Muscle layer of colon (tissue), 2 donors: ENCODE data around the gene TMEM178B.

Experiments used
- H3K27ac ChIP-seq: one replicate; pipeline ENCODE4 v1.7.0; 2013; ENCODE audit warnings: low read depth, mild to moderate bottlenecking, low read length, moderate library complexity
- H3K27me3 ChIP-seq, 2 donors: one replicate each; pipeline ENCODE4 v1.7.0; 2013; ENCODE audit warnings: low read length in 2 of 2, mild to moderate bottlenecking in 2 of 2; ENCODE audit not compliant: insufficient read depth in 2 of 2, control insufficient read depth in 1 of 2
- H3K36me3 ChIP-seq: one replicate; pipeline ENCODE4 v1.7.0; 2013; ENCODE audit warnings: mild to moderate bottlenecking, low read length; ENCODE audit not compliant: insufficient read depth
- H3K4me1 ChIP-seq: one replicate; pipeline ENCODE4 v1.7.0; 2013; ENCODE audit warnings: mild to moderate bottlenecking, low read length; ENCODE audit not compliant: insufficient read depth
- H3K4me3 ChIP-seq, 2 donors: one replicate each; pipeline ENCODE4 v1.7.0; 2013; ENCODE audit warnings: low read length in 2 of 2, low read depth in 1 of 2, mild to moderate bottlenecking in 1 of 2, moderate library complexity in 1 of 2
- H3K9ac ChIP-seq: one replicate; pipeline ENCODE4 v1.7.0; 2013; ENCODE audit warnings: low read length
- H3K9me3 ChIP-seq: one replicate; pipeline ENCODE4 v1.7.0; 2013; ENCODE audit warnings: mild to moderate bottlenecking, low read length
- donor health status: abdominal sarcoma.
- donor health status: Adenocarcinoma of cecum.

TMEM178B gene

GRCh38 chr7:141351175-141351574 is 277.3 kb downstream of the TMEM178B start:
- H3K27ac ChIP-seq, result no peak overlapping the region
- H3K36me3 ChIP-seq, result no peaks in the 10 kb centered on the region
- no peaks in the 10 kb centered on the region for H3K9me3 ChIP-seq
- no peaks in the 10 kb centered on the region for H3K4me1 ChIP-seq
- H3K4me3 ChIP-seq, result no peak overlapping the region
- no peaks in the 10 kb centered on the region for H3K27me3 ChIP-seq
- H3K9ac ChIP-seq, result no peak overlapping the region

GRCh38 chr7:141352955-141353354 is 279.1 kb downstream of the TMEM178B start:
- no peaks in the 10 kb centered on the region for H3K27me3 ChIP-seq
- no peak overlapping the region for H3K9ac ChIP-seq
- H3K9me3 ChIP-seq, result no peaks in the 10 kb centered on the region
- no peak overlapping the region for H3K4me3 ChIP-seq
- no peak overlapping the region for H3K27ac ChIP-seq
- no peaks in the 10 kb centered on the region for H3K4me1 ChIP-seq
- no peaks in the 10 kb centered on the region for H3K36me3 ChIP-seq

- Histone ChIP-seq H3K4me1 (no peaks in the 10 kb centered on the region), H3K27ac (no peak overlapping the region), H3K36me3 (no peaks in the 10 kb centered on the region), H3K4me3 (no peak overlapping the region), H3K9me3 (no peaks in the 10 kb centered on the region), H3K27me3 (no peaks in the 10 kb centered on the region), H3K9ac (no peak overlapping the region)
Observed at GRCh38 chr7:141354251-141354650, 280.4 kb downstream of the TMEM178B start.

- Histone ChIP-seq H3K4me1 (no peaks in the 10 kb centered on the region), H3K27me3 (no peaks in the 10 kb centered on the region), H3K27ac (no peak overlapping the region), H3K36me3 (no peaks in the 10 kb centered on the region), H3K9me3 (no peaks in the 10 kb centered on the region), H3K9ac (no peak overlapping the region), H3K4me3 (no peak overlapping the region)
Observed at GRCh38 chr7:141355032-141355431, 281.2 kb downstream of the TMEM178B start.

GRCh38 chr7:141356161-141356560 is 282.3 kb downstream of the TMEM178B start:
- Histone ChIP-seq H3K9me3 (no peaks in the 10 kb centered on the region), H3K27ac (no peak overlapping the region), H3K4me1 (no peaks in the 10 kb centered on the region), H3K27me3 (no peaks in the 10 kb centered on the region), H3K36me3 (no peaks in the 10 kb centered on the region), H3K9ac (no peak overlapping the region), H3K4me3 (no peak overlapping the region)

- Histone ChIP-seq H3K27ac (no peak overlapping the region), H3K4me1 (peaks cover 8% of the 10 kb centered on the region), H3K9ac (no peak overlapping the region), H3K36me3 (no peaks in the 10 kb centered on the region), H3K9me3 (no peaks in the 10 kb centered on the region), H3K27me3 (no peaks in the 10 kb centered on the region), H3K4me3 (no peak overlapping the region)
Observed at GRCh38 chr7:141358386-141358785, 284.5 kb downstream of the TMEM178B start.

GRCh38 chr7:141359262-141359661 is 285.4 kb downstream of the TMEM178B start:
- no peak overlapping the region for H3K9ac ChIP-seq
- peaks cover 8% of the 10 kb centered on the region for H3K4me1 ChIP-seq
- no peaks in the 10 kb centered on the region for H3K27me3 ChIP-seq
- H3K36me3 ChIP-seq, result no peaks in the 10 kb centered on the region
- no peak overlapping the region for H3K4me3 ChIP-seq
- no peaks in the 10 kb centered on the region for H3K9me3 ChIP-seq
- H3K27ac ChIP-seq, result no peak overlapping the region

- H3K9me3 ChIP-seq, result no peaks in the 10 kb centered on the region
- no peak overlapping the region for H3K4me3 ChIP-seq
- H3K27me3 ChIP-seq, result no peaks in the 10 kb centered on the region
- no peak overlapping the region for H3K9ac ChIP-seq
- no peaks in the 10 kb centered on the region for H3K36me3 ChIP-seq
- no peak overlapping the region for H3K27ac ChIP-seq
- H3K4me1 ChIP-seq, result peaks cover 8% of the 10 kb centered on the region
Observed at GRCh38 chr7:141359740-141360415, 286.0 kb downstream of the TMEM178B start.

- H3K27ac ChIP-seq, result no peak overlapping the region
- H3K9ac ChIP-seq, result no peak overlapping the region
- no peak overlapping the region for H3K4me3 ChIP-seq
- no peaks in the 10 kb centered on the region for H3K36me3 ChIP-seq
- H3K27me3 ChIP-seq, result no peaks in the 10 kb centered on the region
- H3K9me3 ChIP-seq, result no peaks in the 10 kb centered on the region
- H3K4me1 ChIP-seq, result peaks cover 8% of the 10 kb centered on the region
Observed at GRCh38 chr7:141360416-141360760, 286.5 kb downstream of the TMEM178B start.

- no peaks in the 10 kb centered on the region for H3K27me3 ChIP-seq
- peaks cover 11% of the 10 kb centered on the region for H3K4me1 ChIP-seq
- H3K9ac ChIP-seq, result no peak overlapping the region
- no peaks in the 10 kb centered on the region for H3K36me3 ChIP-seq
- no peak overlapping the region for H3K27ac ChIP-seq
- no peaks in the 10 kb centered on the region for H3K9me3 ChIP-seq
- H3K4me3 ChIP-seq, result no peak overlapping the region
Observed at GRCh38 chr7:141360803-141361202, 286.9 kb downstream of the TMEM178B start.

- H3K9me3 ChIP-seq, result no peaks in the 10 kb centered on the region
- no peaks in the 10 kb centered on the region for H3K36me3 ChIP-seq
- no peak overlapping the region for H3K4me3 ChIP-seq
- no peaks in the 10 kb centered on the region for H3K27me3 ChIP-seq
- peaks cover 18% of the 10 kb centered on the region for H3K4me1 ChIP-seq
- H3K9ac ChIP-seq, result no peak overlapping the region
- no peak overlapping the region for H3K27ac ChIP-seq
Observed at GRCh38 chr7:141361479-141361878, 287.6 kb downstream of the TMEM178B start.

- no peak overlapping the region for H3K4me3 ChIP-seq
- peaks cover 21% of the 10 kb centered on the region for H3K4me1 ChIP-seq
- H3K36me3 ChIP-seq, result no peaks in the 10 kb centered on the region
- no peaks in the 10 kb centered on the region for H3K27me3 ChIP-seq
- no peak overlapping the region for H3K27ac ChIP-seq
- H3K9ac ChIP-seq, result no peak overlapping the region
- no peaks in the 10 kb centered on the region for H3K9me3 ChIP-seq
Observed at GRCh38 chr7:141361960-141362359, 288.1 kb downstream of the TMEM178B start.
